Esophagus muscularis mucosa (tissue), 4 donors: ENCODE data around the gene PRSS50.

ENCODE experiments used
- EP300 ChIP-seq: sonication (generic); formaldehyde crosslinking; IDR thresholded peaks from one replicate; pipeline ENCODE4 v1.6.1; 2017; ENCODE audit warnings: antibody characterized with exemption
- POLR2A ChIP-seq: fragments of 450-650 bp; IDR thresholded peaks from one replicate; pipeline ENCODE4 v1.6.1; 2017; ENCODE audit warnings: antibody characterized with exemption, moderate library complexity, mild to moderate bottlenecking, low read depth
- POLR2AphosphoS5 ChIP-seq, 2 donors: sonication (generic); formaldehyde crosslinking; IDR thresholded peaks; one replicate each; pipeline ENCODE4 v1.6.1; 2017; ENCODE audit warnings: antibody characterized with exemption in 2 of 2
- TF ChIP-seq, protein P1 (sequence below), 3 experiments: fragments of 200-600 bp in 2 of 3; fragments of 450-650 bp in 1 of 3; sonication (generic) in 2 of 3; IDR thresholded peaks; one replicate each; pipeline ENCODE4 v1.5.1; 2017 to 2019; ENCODE audit warnings: antibody characterized with exemption in 3 of 3, mild to moderate bottlenecking in 2 of 3, moderate library complexity in 1 of 3

DNA sequence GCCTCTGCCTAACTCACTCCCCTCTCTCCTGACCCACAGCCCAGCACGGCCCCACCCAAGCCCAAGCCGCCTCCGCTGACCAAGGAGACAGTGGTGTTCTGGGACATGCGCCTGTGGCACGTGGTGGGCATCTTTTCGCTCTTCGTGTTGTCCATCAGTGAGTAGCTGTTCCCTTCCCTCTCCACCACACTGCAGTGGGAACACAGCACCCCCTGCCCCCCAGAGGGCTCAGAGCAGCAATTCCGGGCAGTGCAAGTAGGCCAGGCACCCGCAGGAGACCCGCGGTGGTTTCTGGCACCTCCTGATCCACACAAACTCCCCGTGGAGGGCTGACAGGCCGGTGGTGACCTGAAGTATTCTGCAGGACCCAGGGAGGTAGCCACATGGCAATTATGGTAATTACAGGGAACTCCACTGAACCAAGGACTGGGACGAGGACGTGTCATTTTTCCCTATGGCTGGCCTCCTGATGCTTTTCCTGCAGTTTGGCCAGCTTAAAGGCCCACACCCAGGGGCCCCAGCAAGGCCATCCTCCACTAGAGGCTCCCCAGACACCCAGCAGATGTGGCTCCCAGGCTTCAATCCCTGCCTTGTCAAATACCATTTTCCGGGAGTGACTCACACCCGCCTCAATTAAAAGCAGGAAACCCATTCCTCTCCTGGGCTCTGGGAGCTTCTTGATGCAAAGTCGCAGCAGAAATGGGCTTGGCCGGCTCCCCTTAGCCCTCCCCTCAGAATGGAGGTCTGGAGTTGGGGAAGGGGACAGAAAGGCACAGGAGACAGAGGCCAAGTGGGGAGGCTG lies 11.7 kb downstream of the PRSS50 start:
- TF ChIP-seq, protein P1, sequence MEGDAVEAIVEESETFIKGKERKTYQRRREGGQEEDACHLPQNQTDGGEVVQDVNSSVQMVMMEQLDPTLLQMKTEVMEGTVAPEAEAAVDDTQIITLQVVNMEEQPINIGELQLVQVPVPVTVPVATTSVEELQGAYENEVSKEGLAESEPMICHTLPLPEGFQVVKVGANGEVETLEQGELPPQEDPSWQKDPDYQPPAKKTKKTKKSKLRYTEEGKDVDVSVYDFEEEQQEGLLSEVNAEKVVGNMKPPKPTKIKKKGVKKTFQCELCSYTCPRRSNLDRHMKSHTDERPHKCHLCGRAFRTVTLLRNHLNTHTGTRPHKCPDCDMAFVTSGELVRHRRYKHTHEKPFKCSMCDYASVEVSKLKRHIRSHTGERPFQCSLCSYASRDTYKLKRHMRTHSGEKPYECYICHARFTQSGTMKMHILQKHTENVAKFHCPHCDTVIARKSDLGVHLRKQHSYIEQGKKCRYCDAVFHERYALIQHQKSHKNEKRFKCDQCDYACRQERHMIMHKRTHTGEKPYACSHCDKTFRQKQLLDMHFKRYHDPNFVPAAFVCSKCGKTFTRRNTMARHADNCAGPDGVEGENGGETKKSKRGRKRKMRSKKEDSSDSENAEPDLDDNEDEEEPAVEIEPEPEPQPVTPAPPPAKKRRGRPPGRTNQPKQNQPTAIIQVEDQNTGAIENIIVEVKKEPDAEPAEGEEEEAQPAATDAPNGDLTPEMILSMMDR (IDR thresholded peaks at IDR 0.05) = no peak
- TF ChIP-seq POLR2AphosphoS5 (IDR thresholded peaks at IDR 0.05) (no peak), POLR2A (no peak), EP300 (no peak)
